Heart right ventricle (tissue), 16 donors: Measurements from ENCODE around the gene TMEM271. TPM values are rescaled to one million over a fixed set of nuclear protein-coding genes. Genes with fewer than 3 reads are reported as not detected.

Source experiments
- ATAC-seq, 8 donors: fragments of 200-7000 bp; cut with Tn5 transposase; one replicate each; pipeline ENCODE4 v1.9.1; 2020; ENCODE audit warnings: mild to moderate bottlenecking in 8 of 8, moderate library complexity in 8 of 8, moderate number of reproducible peaks in 1 of 8
- DNase-seq, 2 donors: peaks; one replicate each; pipeline ENCODE4 v3.0.0-alpha.2; 2020
- H3K27ac ChIP-seq, 10 donors: fragments of 200-600 bp; sonication (generic) in 2 of 10; one replicate each; pipeline versions ENCODE4 v1.5.0 to v1.8.0; 2020 to 2022; ENCODE audit warnings: mild to moderate bottlenecking in 3 of 10
- H3K27me3 ChIP-seq, 7 donors: fragments of 200-600 bp; one replicate each; pipeline ENCODE4 v1.8.0; 2021 to 2022; ENCODE audit warnings: mild to moderate bottlenecking in 2 of 7
- H3K36me3 ChIP-seq, 9 donors: fragments of 200-600 bp; sonication (generic) in 1 of 9; one replicate each; pipeline versions ENCODE4 v1.5.0 to v1.8.0; 2020 to 2022; ENCODE audit warnings: mild to moderate bottlenecking in 2 of 9
- H3K4me1 ChIP-seq, 9 donors: fragments of 200-600 bp; sonication (generic) in 1 of 9; one replicate each; pipeline versions ENCODE4 v1.5.0 to v1.8.0; 2020 to 2022; ENCODE audit warnings: mild to moderate bottlenecking in 4 of 9
- H3K4me3 ChIP-seq, 10 donors: fragments of 200-600 bp; sonication (generic) in 2 of 10; one replicate each; pipeline versions ENCODE4 v1.5.0 to v1.8.0; 2020 to 2022; ENCODE audit warnings: mild to moderate bottlenecking in 7 of 10, moderate library complexity in 2 of 10
- H3K9me3 ChIP-seq, 11 donors: fragments of 200-600 bp in 10 of 11; sonication (generic) in 2 of 11; one replicate each; pipeline versions ENCODE4 v1.5.0 to v1.8.0; 2013 to 2022; ENCODE audit warnings: mild to moderate bottlenecking in 2 of 11, control low read depth in 1 of 11, moderate library complexity in 1 of 11
- WGBS, 2 donors: extraction: QIAGEN DNeasy Blood & Tissue Kit; methylation state at CpG; one replicate each; pipeline ENCODE4 v1.1.7; 2013; ENCODE audit warnings: inconsistent platforms in 1 of 2; 5-methylcytosine and 5-hydroxymethylcytosine counted together
- intact Hi-C, 10 donors: fragments of 100-400 bp; cut with DNase I; formaldehyde crosslinking; loops; one replicate each; pipeline versions ENCODE4 v1.11.1 to v1.14.2; 2022
- polyA plus RNA-seq, 2 donors: library from polyadenylated mRNA; stranded (reverse); fragments of 200-250 nt; gene quantifications; one replicate each; pipeline ENCODE4 v1.2.3, GENCODE V29; 2013
- total RNA-seq, 10 donors: library from RNA; stranded (reverse); fragmentation: NEBNext Ultra II Directional in 3 of 10; extraction: Animal tissue kit (Norgen Biotek cat#: 25700) in 3 of 10; gene quantifications; one replicate each; pipeline versions ENCODE4 v1.2.1 to v1.2.4, GENCODE V29; 2021 to 2023
- TF ChIP-seq, protein P1 (sequence below), 9 donors: fragments of 200-600 bp; sonication (generic) in 2 of 9; IDR thresholded peaks; one replicate each; pipeline versions ENCODE4 v1.5.0 to v1.8.0; 2021 to 2022; ENCODE audit warnings: antibody characterized with exemption in 9 of 9, mild to moderate bottlenecking in 5 of 9, moderate library complexity in 1 of 9
- donor health status: Arrhythmogenic right ventricular cardiomyopathy.
- donor health status: ischemic (EF 13 %, LVEDD 7.1; RV severe dilation, severe dysfunction).
- donor health status: healthy with polysubstance abuse.
- donor health status: DM: no; HTN: yes; CAD: no.
- donor health status: DM: no; HTN: no; CAD: no.
- donor health status: ischemic (EF 25% LVEDD 6.9; RV normal size, moderate dysfunction).
- donor health status: ischemic (EF 25% LVEDD 5.7; RV mildly dilated, moderate dysfunction).
- donor health status: healthy.
- donor health status: DM: yes; HTN: yes; CAD: no.
- donor health status: Ischemic cardiomyopathy.
- donor health status: ischemic (EF 35%, LVEDD 5.7; RV mildly dilated, moderate dysfunction).
- donor health status: nonischemic (EF 11% LVEDD 7.7; RV severe dilation, severe dysfunction).
- donor health status: DM: yes; HTN: yes; CAD: no.
- donor health status: PGD.
- donor health status: ischemic (EF 29% LVEDD 5.4; RV normal size, mild dysfunction).
- donor health status: nonischemic (EF 23%, LVEDD 6.1; RV moderate dilation, normal function).

The TMEM271 gene
- total and polyA plus RNA-seq, 12 donors: not detected

DNA sequence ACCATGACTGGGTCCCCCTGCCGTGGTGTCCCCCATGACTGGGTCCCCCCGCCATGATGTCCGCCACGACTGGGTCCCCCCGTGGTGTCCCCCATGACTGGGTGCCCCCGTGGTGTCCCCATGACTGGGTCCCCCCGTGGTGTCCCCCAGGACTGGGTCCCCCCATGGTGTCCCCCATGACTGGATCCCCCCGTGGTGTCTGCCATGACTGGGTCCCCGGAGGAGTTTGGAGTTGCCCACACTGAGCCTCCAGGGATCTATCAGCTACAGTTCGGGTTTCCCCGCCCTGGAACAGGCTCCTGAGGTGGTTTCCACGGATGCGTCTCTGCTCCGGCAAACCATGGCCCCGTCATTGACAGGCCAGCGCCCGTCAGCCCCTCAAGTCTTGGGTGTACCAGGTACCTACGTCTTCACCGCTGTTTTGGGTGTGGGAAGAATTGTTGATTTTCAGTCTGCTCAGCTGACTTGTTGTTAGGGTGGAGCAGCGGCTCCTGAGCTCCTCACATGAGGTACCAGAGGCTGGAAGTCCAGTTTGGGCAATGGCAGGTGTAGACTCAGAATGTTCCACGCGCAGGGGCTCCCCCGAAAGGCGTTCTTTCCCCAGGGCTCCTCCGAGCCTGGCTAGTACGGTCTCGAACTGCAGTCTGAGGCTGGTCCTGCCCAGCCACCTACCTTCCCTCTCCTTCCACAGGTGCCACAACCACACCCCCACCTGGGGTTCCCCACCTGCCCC is 41.0 kb upstream of the TMEM271 start:
- TF ChIP-seq, protein P1, sequence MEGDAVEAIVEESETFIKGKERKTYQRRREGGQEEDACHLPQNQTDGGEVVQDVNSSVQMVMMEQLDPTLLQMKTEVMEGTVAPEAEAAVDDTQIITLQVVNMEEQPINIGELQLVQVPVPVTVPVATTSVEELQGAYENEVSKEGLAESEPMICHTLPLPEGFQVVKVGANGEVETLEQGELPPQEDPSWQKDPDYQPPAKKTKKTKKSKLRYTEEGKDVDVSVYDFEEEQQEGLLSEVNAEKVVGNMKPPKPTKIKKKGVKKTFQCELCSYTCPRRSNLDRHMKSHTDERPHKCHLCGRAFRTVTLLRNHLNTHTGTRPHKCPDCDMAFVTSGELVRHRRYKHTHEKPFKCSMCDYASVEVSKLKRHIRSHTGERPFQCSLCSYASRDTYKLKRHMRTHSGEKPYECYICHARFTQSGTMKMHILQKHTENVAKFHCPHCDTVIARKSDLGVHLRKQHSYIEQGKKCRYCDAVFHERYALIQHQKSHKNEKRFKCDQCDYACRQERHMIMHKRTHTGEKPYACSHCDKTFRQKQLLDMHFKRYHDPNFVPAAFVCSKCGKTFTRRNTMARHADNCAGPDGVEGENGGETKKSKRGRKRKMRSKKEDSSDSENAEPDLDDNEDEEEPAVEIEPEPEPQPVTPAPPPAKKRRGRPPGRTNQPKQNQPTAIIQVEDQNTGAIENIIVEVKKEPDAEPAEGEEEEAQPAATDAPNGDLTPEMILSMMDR (IDR thresholded peaks at IDR 0.05): no peak
- intact Hi-C loops: no loop called here
- Histone ChIP-seq H3K9me3 (no peaks in the 10 kb centered on the region), H3K27ac (no peak overlapping the region), H3K4me3 (no peak overlapping the region), H3K4me1 (no peaks in the 10 kb centered on the region), H3K36me3 (no peaks in the 10 kb centered on the region), H3K27me3 (peaks cover 0 to 43% (median 10%) of the 10 kb centered on the region in 7 donors)
- no peak for DNase-seq
- no peak for ATAC-seq
- WGBS, 2 donors: 92 to 96% methylated on average over 27 of the region's 27 CpGs

DNA sequence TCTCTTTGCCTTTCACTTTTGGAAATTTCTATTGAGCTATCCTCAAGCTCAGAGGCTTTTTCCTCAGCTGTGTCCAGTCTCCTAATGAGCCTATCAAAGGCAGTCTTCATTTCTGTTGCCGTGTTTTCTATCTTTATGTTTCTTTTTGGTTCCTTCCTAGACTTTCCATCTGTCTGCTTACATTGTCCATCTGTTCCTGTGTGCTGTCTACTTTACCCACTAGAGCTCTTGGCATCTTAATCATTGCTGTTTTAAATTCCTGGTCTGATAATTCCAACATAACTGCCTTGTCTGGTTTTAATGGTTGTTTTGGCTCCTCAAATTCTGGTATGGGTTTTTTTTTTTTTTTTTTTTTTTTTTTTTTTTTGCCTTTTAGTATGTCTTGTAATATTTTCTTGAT is 40.0 kb upstream of the TMEM271 start:
- ATAC-seq: no peak
- intact Hi-C loops: no loop called here
- Histone ChIP-seq H3K36me3 (no peaks in the 10 kb centered on the region), H3K4me1 (no peaks in the 10 kb centered on the region), H3K4me3 (no peak overlapping the region), H3K27me3 (peaks cover 0 to 50% (median 16%) of the 10 kb centered on the region in 7 donors), H3K9me3 (no peaks in the 10 kb centered on the region), H3K27ac (no peak overlapping the region)
- WGBS, 2 donors: 59 to 65% methylated on average over 1 of the region's 1 CpG
- TF ChIP-seq, protein P1 (IDR thresholded peaks at IDR 0.05): no peak
- DNase-seq: no peak

DNA sequence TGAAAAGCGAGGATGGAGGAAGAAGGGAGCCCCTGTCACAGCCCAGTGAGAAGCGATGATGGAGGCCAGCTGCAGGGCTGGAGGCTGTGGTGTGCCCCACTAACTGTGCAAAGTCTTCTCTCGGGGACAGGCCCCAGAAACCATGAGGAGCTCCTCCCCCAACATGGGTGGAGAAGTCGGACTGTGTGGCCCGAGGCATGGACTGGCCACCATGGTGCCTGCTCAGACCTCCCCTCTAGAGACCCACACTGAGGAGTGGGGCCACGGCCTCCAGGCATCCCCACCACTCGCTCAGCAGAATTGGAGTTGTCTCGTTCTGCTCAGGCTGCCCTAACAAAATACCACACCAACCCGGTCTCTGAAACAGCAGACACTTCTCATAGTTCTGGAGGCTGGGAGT is 37.0 kb upstream of the TMEM271 start:
- DNase-seq (no peak), ATAC-seq (no peak)
- H3K9me3 ChIP-seq: peaks cover 0 to 12% (median 0%) of the 10 kb centered on the region in 11 donors
- intact Hi-C loops: no loop called here
- TF ChIP-seq, protein P1 (IDR thresholded peaks at IDR 0.05): no peak
- H3K27ac ChIP-seq: no peak overlapping the region
- no peak overlapping the region for H3K4me3 ChIP-seq
- 80 to 87% methylated on average over 9 of the region's 9 CpGs for WGBS, 2 donors
- H3K27me3 ChIP-seq: peaks cover 0 to 40% (median 18%) of the 10 kb centered on the region in 7 donors
- H3K4me1 ChIP-seq: no peaks in the 10 kb centered on the region
- H3K36me3 ChIP-seq: no peaks in the 10 kb centered on the region

DNA sequence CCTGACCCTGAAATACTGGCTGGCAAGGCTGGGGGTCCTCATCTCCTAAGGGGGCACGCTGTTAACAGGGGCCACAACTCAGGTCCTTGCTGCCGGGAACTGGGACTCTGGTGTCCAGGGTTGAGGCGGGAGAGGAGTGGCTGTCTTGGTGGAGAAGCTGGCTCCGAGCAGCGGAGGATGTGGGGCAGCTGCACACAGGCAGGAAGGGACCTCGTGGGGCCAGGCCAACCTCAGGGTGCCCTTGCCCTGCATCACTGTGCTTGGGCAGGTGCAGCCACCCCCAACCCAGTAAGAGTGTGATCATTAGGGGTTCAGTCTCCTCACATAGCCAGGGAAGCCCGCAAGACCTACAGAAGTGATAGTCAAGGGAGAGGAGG is 36.6 kb upstream of the TMEM271 start:
- no peak for ATAC-seq
- intact Hi-C loops: no loop called here
- Histone ChIP-seq H3K27ac (no peak overlapping the region), H3K4me3 (no peak overlapping the region), H3K9me3 (peaks cover 0 to 12% (median 0%) of the 10 kb centered on the region in 11 donors), H3K36me3 (no peaks in the 10 kb centered on the region), H3K27me3 (peaks cover 0 to 36% (median 16%) of the 10 kb centered on the region in 7 donors), H3K4me1 (no peaks in the 10 kb centered on the region)
- TF ChIP-seq, protein P1 (IDR thresholded peaks at IDR 0.05): no peak
- WGBS, 2 donors: 81 to 84% methylated on average over 7 of the region's 7 CpGs
- no peak for DNase-seq
